ENCODE data around the gene STAB2. TPM values are rescaled to one million over a fixed set of nuclear protein-coding genes. Genes with fewer than 3 reads are reported as not detected.

The STAB2 gene
- total and polyA plus RNA-seq, 4 donors: 3.4 to 42.6 (median 16.6) TPM

- Histone ChIP-seq H3K27ac (ENCODE audit: low read depth in 1 of 2, low read length in 2 of 2) (no peak overlapping the region), H3K9ac (ENCODE audit: low read depth in 1 of 2, low read length in 2 of 2) (no peak overlapping the region), H3K4me3 (ENCODE audit: low read depth in 1 of 3, low read length in 3 of 3) (no peak overlapping the region), H3K4me1 (ENCODE audit: control insufficient read depth in 4 of 4, insufficient read depth in 4 of 4, low read length in 3 of 4) (no peaks in the 10 kb centered on the region), H3K27me3 (ENCODE audit: control insufficient read depth in 4 of 4, insufficient read depth in 4 of 4, low read length in 3 of 4) (no peaks in the 10 kb centered on the region), H3K9me3 (ENCODE audit: control insufficient read depth in 4 of 4, low read length in 3 of 4) (no peaks in the 10 kb centered on the region), H3K36me3 (ENCODE audit: control insufficient read depth in 4 of 4, insufficient read depth in 3 of 4, low read depth in 1 of 4, low read length in 3 of 4) (peaks cover 4 to 25% (median 14%) of the 10 kb centered on the region in 4 donors)
- no peak for DNase-seq (ENCODE audit: low spot score)
- TF ChIP-seq JUND (IDR thresholded peaks at IDR 0.05) (no peak), TAF1 (conservative IDR thresholded peaks at IDR 0.05) (no peak), HNF4A (conservative IDR thresholded peaks at IDR 0.05) (no peak), REST (IDR thresholded peaks at IDR 0.05) (no peak), HNF4G (IDR thresholded peaks at IDR 0.05) (no peak), NR2F2 (IDR thresholded peaks at IDR 0.05) (no peak), YY1 (IDR thresholded peaks at IDR 0.05) (no peak), GABPA (IDR thresholded peaks at IDR 0.05 in 1 of 2, conservative IDR thresholded peaks at IDR 0.05 in 1 of 2) (no peak), SP1 (IDR thresholded peaks at IDR 0.05) (no peak), CTCF (IDR thresholded peaks at IDR 0.05; ENCODE audit: low read depth, low read length, missing input control) (no peak), EGR1 (IDR thresholded peaks at IDR 0.05; ENCODE audit: low read depth in 2 of 2) (no peak), FOXA2 (IDR thresholded peaks at IDR 0.05) (no peak), RXRA (IDR thresholded peaks at IDR 0.05) (no peak), RAD21 (IDR thresholded peaks at IDR 0.05) (no peak), FOXA1 (IDR thresholded peaks at IDR 0.05) (no peak)
- TF ChIP-seq, protein P1, sequence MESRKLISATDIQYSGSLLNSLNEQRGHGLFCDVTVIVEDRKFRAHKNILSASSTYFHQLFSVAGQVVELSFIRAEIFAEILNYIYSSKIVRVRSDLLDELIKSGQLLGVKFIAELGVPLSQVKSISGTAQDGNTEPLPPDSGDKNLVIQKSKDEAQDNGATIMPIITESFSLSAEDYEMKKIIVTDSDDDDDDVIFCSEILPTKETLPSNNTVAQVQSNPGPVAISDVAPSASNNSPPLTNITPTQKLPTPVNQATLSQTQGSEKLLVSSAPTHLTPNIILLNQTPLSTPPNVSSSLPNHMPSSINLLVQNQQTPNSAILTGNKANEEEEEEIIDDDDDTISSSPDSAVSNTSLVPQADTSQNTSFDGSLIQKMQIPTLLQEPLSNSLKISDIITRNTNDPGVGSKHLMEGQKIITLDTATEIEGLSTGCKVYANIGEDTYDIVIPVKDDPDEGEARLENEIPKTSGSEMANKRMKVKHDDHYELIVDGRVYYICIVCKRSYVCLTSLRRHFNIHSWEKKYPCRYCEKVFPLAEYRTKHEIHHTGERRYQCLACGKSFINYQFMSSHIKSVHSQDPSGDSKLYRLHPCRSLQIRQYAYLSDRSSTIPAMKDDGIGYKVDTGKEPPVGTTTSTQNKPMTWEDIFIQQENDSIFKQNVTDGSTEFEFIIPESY (IDR thresholded peaks at IDR 0.05): no peak
- TF ChIP-seq, protein P2, sequence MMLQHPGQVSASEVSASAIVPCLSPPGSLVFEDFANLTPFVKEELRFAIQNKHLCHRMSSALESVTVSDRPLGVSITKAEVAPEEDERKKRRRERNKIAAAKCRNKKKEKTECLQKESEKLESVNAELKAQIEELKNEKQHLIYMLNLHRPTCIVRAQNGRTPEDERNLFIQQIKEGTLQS (IDR thresholded peaks at IDR 0.05): no peak
- TF ChIP-seq, protein P3, sequence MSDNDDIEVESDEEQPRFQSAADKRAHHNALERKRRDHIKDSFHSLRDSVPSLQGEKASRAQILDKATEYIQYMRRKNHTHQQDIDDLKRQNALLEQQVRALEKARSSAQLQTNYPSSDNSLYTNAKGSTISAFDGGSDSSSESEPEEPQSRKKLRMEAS (IDR thresholded peaks at IDR 0.05): no peak
- WGBS: 88% methylated on average over 5 of the region's 5 CpGs
Observed at GRCh38 chr12:103762473-103762872, 175.4 kb downstream of the STAB2 start.

Measured in liver (tissue), 9 donors.